Activated T-helper 17 cell treated with anti-CD3 and anti-CD28 coated beads, Interleukin-2, amount 50 U/mL, for 72 hours (primary cell): ENCODE measurements around the gene OR2C1. TPM values are rescaled to one million over a fixed set of nuclear protein-coding genes. Genes with fewer than 3 reads are reported as not detected.
A peak's percentile ranks its signal among the peaks of the same experiment; 100 is the strongest.

Experiments
- ATAC-seq: fragments of 150-1000 bp; cut with Tn5 transposase; replicated peaks from 2 replicates; pipeline ENCODE4 v1.10.0; 2021; ENCODE audit warnings: mild to moderate bottlenecking, moderate library complexity
- H3K27ac Mint-ChIP-seq: one replicate; pipeline ENCODE4 v1.8.0; 2022; ENCODE audit warnings: mixed read lengths
- H3K27me3 Mint-ChIP-seq: one replicate; pipeline ENCODE4 v1.8.0; 2022; ENCODE audit warnings: mixed read lengths
- H3K36me3 Mint-ChIP-seq: one replicate; pipeline ENCODE4 v1.8.0; 2022; ENCODE audit warnings: low read depth, mild to moderate bottlenecking, mixed read lengths
- H3K4me1 Mint-ChIP-seq: one replicate; pipeline ENCODE4 v1.8.0; 2022; ENCODE audit warnings: mixed read lengths
- H3K4me3 Mint-ChIP-seq: one replicate; pipeline ENCODE4 v1.8.0; 2022; ENCODE audit warnings: mild to moderate bottlenecking, mixed read lengths
- H3K9me3 Mint-ChIP-seq: one replicate; pipeline ENCODE4 v1.8.0; 2022; ENCODE audit warnings: mixed read lengths
- total RNA-seq, 2 donors: library from RNA; stranded (reverse); gene quantifications; one replicate each; pipeline ENCODE4 v1.2.3, GENCODE V29; 2022

OR2C1 gene
- total RNA-seq, 2 donors from 2014 or later: not detected

- ATAC-seq: no peak
- H3K27ac Mint-ChIP-seq: no peak overlapping the region
- H3K9me3 Mint-ChIP-seq: peaks cover 17% of the 10 kb centered on the region
- H3K4me1 Mint-ChIP-seq: no peaks in the 10 kb centered on the region
- no peaks in the 10 kb centered on the region for H3K36me3 Mint-ChIP-seq
- H3K4me3 Mint-ChIP-seq: peak overlapping the region; percentile 81
- peaks cover 21% of the 10 kb centered on the region for H3K27me3 Mint-ChIP-seq
Observed at GRCh38 chr16:3363793-3364192, 8.1 kb downstream of the OR2C1 start.

- H3K4me1 Mint-ChIP-seq: no peaks in the 10 kb centered on the region
- no peaks in the 10 kb centered on the region for H3K36me3 Mint-ChIP-seq
- peak; percentile 98 for ATAC-seq
- peak overlapping the region; percentile 81 for H3K4me3 Mint-ChIP-seq
- H3K27ac Mint-ChIP-seq: peak overlapping the region; percentile 81
- peaks cover 14% of the 10 kb centered on the region for H3K27me3 Mint-ChIP-seq
- H3K9me3 Mint-ChIP-seq: peaks cover 17% of the 10 kb centered on the region
Observed at GRCh38 chr16:3364774-3365427, 9.2 kb downstream of the OR2C1 start.

- H3K27me3 Mint-ChIP-seq: no peaks in the 10 kb centered on the region
- H3K4me3 Mint-ChIP-seq: no peak overlapping the region
- no peaks in the 10 kb centered on the region for H3K36me3 Mint-ChIP-seq
- ATAC-seq: no peak
- no peak overlapping the region for H3K27ac Mint-ChIP-seq
- H3K9me3 Mint-ChIP-seq: peaks cover 10% of the 10 kb centered on the region
- no peaks in the 10 kb centered on the region for H3K4me1 Mint-ChIP-seq
Observed at GRCh38 chr16:3369073-3369472, 13.4 kb downstream of the OR2C1 start.

- no peak for ATAC-seq
- Mint-ChIP-seq H3K27ac (no peak overlapping the region), H3K36me3 (peaks cover 5% of the 10 kb centered on the region), H3K4me3 (no peak overlapping the region), H3K9me3 (peaks cover 29% of the 10 kb centered on the region), H3K4me1 (no peaks in the 10 kb centered on the region), H3K27me3 (no peaks in the 10 kb centered on the region)
Observed at GRCh38 chr16:3375680-3376079, 20.0 kb downstream of the OR2C1 start.

GRCh38 chr16:3377917-3378316 is 22.2 kb downstream of the OR2C1 start:
- no peaks in the 10 kb centered on the region for H3K27me3 Mint-ChIP-seq
- ATAC-seq: no peak
- H3K4me1 Mint-ChIP-seq: no peaks in the 10 kb centered on the region
- peaks cover 40% of the 10 kb centered on the region for H3K9me3 Mint-ChIP-seq
- no peak overlapping the region for H3K27ac Mint-ChIP-seq
- peaks cover 27% of the 10 kb centered on the region for H3K36me3 Mint-ChIP-seq
- H3K4me3 Mint-ChIP-seq: no peak overlapping the region

- H3K4me3 Mint-ChIP-seq: no peak overlapping the region
- H3K27me3 Mint-ChIP-seq: no peaks in the 10 kb centered on the region
- H3K36me3 Mint-ChIP-seq: peaks cover 75% of the 10 kb centered on the region
- H3K9me3 Mint-ChIP-seq: peaks cover 39% of the 10 kb centered on the region
- no peak overlapping the region for H3K27ac Mint-ChIP-seq
- no peaks in the 10 kb centered on the region for H3K4me1 Mint-ChIP-seq
- no peak for ATAC-seq
Observed at GRCh38 chr16:3383045-3383448, 27.4 kb downstream of the OR2C1 start.

- Mint-ChIP-seq H3K4me1 (no peaks in the 10 kb centered on the region), H3K9me3 (peaks cover 36% of the 10 kb centered on the region), H3K27me3 (no peaks in the 10 kb centered on the region), H3K36me3 (peaks cover 96% of the 10 kb centered on the region), H3K4me3 (no peak overlapping the region), H3K27ac (no peak overlapping the region)
- no peak for ATAC-seq
Observed at GRCh38 chr16:3388325-3388724, 32.6 kb downstream of the OR2C1 start.

- H3K4me1 Mint-ChIP-seq: peaks cover under 1% of the 10 kb centered on the region
- H3K4me3 Mint-ChIP-seq: no peak overlapping the region
- H3K36me3 Mint-ChIP-seq: peaks cover 96% of the 10 kb centered on the region
- ATAC-seq: no peak
- no peaks in the 10 kb centered on the region for H3K27me3 Mint-ChIP-seq
- H3K9me3 Mint-ChIP-seq: peaks cover 32% of the 10 kb centered on the region
- no peak overlapping the region for H3K27ac Mint-ChIP-seq
Observed at GRCh38 chr16:3389663-3390338, 34.1 kb downstream of the OR2C1 start.

GRCh38 chr16:3400446-3400778 is 44.7 kb downstream of the OR2C1 start:
- peaks cover 29% of the 10 kb centered on the region for H3K4me1 Mint-ChIP-seq
- peak overlapping the region; percentile 85 for H3K27ac Mint-ChIP-seq
- peak overlapping the region; percentile 93 for H3K4me3 Mint-ChIP-seq
- H3K9me3 Mint-ChIP-seq: peaks cover 13% of the 10 kb centered on the region
- peak; percentile 41 for ATAC-seq
- H3K27me3 Mint-ChIP-seq: no peaks in the 10 kb centered on the region
- peaks cover 50% of the 10 kb centered on the region for H3K36me3 Mint-ChIP-seq

- Mint-ChIP-seq H3K27me3 (no peaks in the 10 kb centered on the region), H3K36me3 (peaks cover 50% of the 10 kb centered on the region), H3K27ac (peak within 1 kb of the TSS; percentile 85), H3K4me1 (peaks cover 25% of the 10 kb centered on the region), H3K9me3 (peaks cover 11% of the 10 kb centered on the region), H3K4me3 (peak within 1 kb of the TSS; percentile 93)
- peak; percentile 99 for ATAC-seq
Observed at GRCh38 chr16:3400779-3401688, 45.3 kb downstream of the OR2C1 start, which contains the start of the genes ZNF174 and ZSCAN32. Gene ZNF174 (plus strand): TSS chr16:3401215. CDS start chr16:3402005, 790 bp downstream. Gene ZSCAN32 (minus strand): TSS chr16:3401004. CDS start chr16:3397557, 3,447 bp downstream.

- Mint-ChIP-seq H3K27me3 (no peaks in the 10 kb centered on the region), H3K4me3 (peak overlapping the region; percentile 93), H3K27ac (peak overlapping the region; percentile 85), H3K9me3 (peaks cover 10% of the 10 kb centered on the region), H3K4me1 (peaks cover 20% of the 10 kb centered on the region), H3K36me3 (peaks cover 50% of the 10 kb centered on the region)
- no peak for ATAC-seq
Observed at GRCh38 chr16:3401719-3402397, 46.2 kb downstream of the OR2C1 start.
